Activated CD4-positive, alpha-beta T cell treated with anti-CD3 and anti-CD28 coated beads, Interleukin-2, amount 50 U/mL, for 16 hours (primary cell): Measurements from ENCODE around the gene ZRANB1.

Experiments
- DNase-seq: peaks from one replicate; pipeline ENCODE4 v3.0.0-alpha.2; 2020

ZRANB1 gene

GRCh38 chr10:125023862-125024496 lies 82.1 kb downstream of the ZRANB1 start:
- DNase-seq = no peak

GRCh38 chr10:125024497-125025234 lies 82.7 kb downstream of the ZRANB1 start:
- no peak for DNase-seq

- no peak for DNase-seq
These were observed 83.4 kb downstream of the ZRANB1 start for GRCh38 chr10:125025341-125025740.

GRCh38 chr10:125026036-125026931 lies 84.4 kb downstream of the ZRANB1 start:
- DNase-seq = no peak

GRCh38 chr10:125026974-125027735 lies 85.2 kb downstream of the ZRANB1 start:
- DNase-seq = no peak

GRCh38 chr10:125027871-125028869 lies 86.2 kb downstream of the ZRANB1 start:
- no peak for DNase-seq

GRCh38 chr10:125029584-125030242 lies 87.8 kb downstream of the ZRANB1 start:
- no peak for DNase-seq

GRCh38 chr10:125030567-125031197 lies 88.8 kb downstream of the ZRANB1 start:
- DNase-seq = no peak

GRCh38 chr10:125032474-125033020 lies 90.6 kb downstream of the ZRANB1 start:
- no peak for DNase-seq

- DNase-seq = no peak
These were observed 91.4 kb downstream of the ZRANB1 start for GRCh38 chr10:125033146-125033924.

- DNase-seq = no peak
These were observed 92.8 kb downstream of the ZRANB1 start for GRCh38 chr10:125034675-125035074.

- no peak for DNase-seq
These were observed 93.2 kb downstream of the ZRANB1 start for GRCh38 chr10:125035136-125035535.

GRCh38 chr10:125035588-125036295 lies 93.8 kb downstream of the ZRANB1 start:
- DNase-seq = no peak

GRCh38 chr10:125037145-125037877 lies 95.4 kb downstream of the ZRANB1 start:
- DNase-seq = no peak
